GM12875 (cell line): ENCODE results near the gene PIEZO2.
"Not testable (repeated sequence)": the region's sequence is repeated elsewhere in the genome, so short reads cannot be mapped to it uniquely, and the experiment has no call there.

Source experiments
- H3K4me3 ChIP-seq: one replicate; pipeline ENCODE4 v1.5.1; 2011; ENCODE audit warnings: low read depth, low read length, control low read depth
- CTCF ChIP-seq: IDR thresholded peaks from 2 replicates; pipeline ENCODE4 v1.5.1; 2011; ENCODE audit warnings: low read depth, mild to moderate bottlenecking, control low read depth, inconsistent platforms, low read length, moderate library complexity, borderline replicate concordance; ENCODE audit not compliant: insufficient read depth

PIEZO2 gene

GRCh38 chr18:10852385-10853303 lies 296.7 kb downstream of the PIEZO2 start:
- H3K4me3 ChIP-seq, result no peak overlapping the region

GRCh38 chr18:10851824-10852319 lies 297.5 kb downstream of the PIEZO2 start:
- H3K4me3 ChIP-seq, result no peak overlapping the region
- peak; percentile 21; the same call in 1 of the 2 replicates for TF ChIP-seq CTCF

More at GRCh38 chr18:10852385-10853303, 296.7 kb downstream of the PIEZO2 start:
- TF ChIP-seq CTCF, result no peak

- no peak overlapping the region for H3K4me3 ChIP-seq
- no peak for TF ChIP-seq CTCF
These were observed 298.5 kb downstream of the PIEZO2 start for GRCh38 chr18:10850840-10851239.

GRCh38 chr18:10850216-10850615 lies 299.2 kb downstream of the PIEZO2 start:
- H3K4me3 ChIP-seq, result no peak overlapping the region
- no peak for TF ChIP-seq CTCF

- TF ChIP-seq CTCF, result no peak
- no peak overlapping the region for H3K4me3 ChIP-seq
These were observed 301.5 kb downstream of the PIEZO2 start for GRCh38 chr18:10847907-10848306.

- TF ChIP-seq CTCF, result no peak
- H3K4me3 ChIP-seq, result no peak overlapping the region
These were observed 302.0 kb downstream of the PIEZO2 start for GRCh38 chr18:10847408-10847790.

- no peak for TF ChIP-seq CTCF
- no peak overlapping the region for H3K4me3 ChIP-seq
These were observed 302.5 kb downstream of the PIEZO2 start for GRCh38 chr18:10846657-10847407.

- not testable (repeated sequence) for H3K4me3 ChIP-seq
These were observed 303.3 kb downstream of the PIEZO2 start for GRCh38 chr18:10846035-10846434.
